ENCODE results near the gene NOP53. TPM values are rescaled to one million over a fixed set of nuclear protein-coding genes. Genes with fewer than 3 reads are reported as not detected.

The NOP53 gene
- total and polyA plus RNA-seq, 8 donors = 110 to 784 (median 507) TPM

GRCh38 chr19:47698631-47699359 is 46.6 kb upstream of the NOP53 start:
- TF ChIP-seq, protein P1, sequence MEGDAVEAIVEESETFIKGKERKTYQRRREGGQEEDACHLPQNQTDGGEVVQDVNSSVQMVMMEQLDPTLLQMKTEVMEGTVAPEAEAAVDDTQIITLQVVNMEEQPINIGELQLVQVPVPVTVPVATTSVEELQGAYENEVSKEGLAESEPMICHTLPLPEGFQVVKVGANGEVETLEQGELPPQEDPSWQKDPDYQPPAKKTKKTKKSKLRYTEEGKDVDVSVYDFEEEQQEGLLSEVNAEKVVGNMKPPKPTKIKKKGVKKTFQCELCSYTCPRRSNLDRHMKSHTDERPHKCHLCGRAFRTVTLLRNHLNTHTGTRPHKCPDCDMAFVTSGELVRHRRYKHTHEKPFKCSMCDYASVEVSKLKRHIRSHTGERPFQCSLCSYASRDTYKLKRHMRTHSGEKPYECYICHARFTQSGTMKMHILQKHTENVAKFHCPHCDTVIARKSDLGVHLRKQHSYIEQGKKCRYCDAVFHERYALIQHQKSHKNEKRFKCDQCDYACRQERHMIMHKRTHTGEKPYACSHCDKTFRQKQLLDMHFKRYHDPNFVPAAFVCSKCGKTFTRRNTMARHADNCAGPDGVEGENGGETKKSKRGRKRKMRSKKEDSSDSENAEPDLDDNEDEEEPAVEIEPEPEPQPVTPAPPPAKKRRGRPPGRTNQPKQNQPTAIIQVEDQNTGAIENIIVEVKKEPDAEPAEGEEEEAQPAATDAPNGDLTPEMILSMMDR (IDR thresholded peaks at IDR 0.05) = no peak
- TF ChIP-seq POLR2AphosphoS5 (IDR thresholded peaks at IDR 0.05) (no peak), EP300 (IDR thresholded peaks at IDR 0.05) (no peak), POLR2A (IDR thresholded peaks at IDR 0.05) (no peak)
- H3K27ac ChIP-seq = peak overlapping the region in 3 of 5 donors; percentile 9 to 78 (median 68)
- H3K4me3 ChIP-seq = no peak overlapping the region
- peaks cover 0 to 16% (median 4%) of the 10 kb centered on the region in 4 donors for H3K4me1 ChIP-seq
- H3K27me3 ChIP-seq = no peaks in the 10 kb centered on the region
- no peak for DNase-seq
- H3K9me3 ChIP-seq = no peaks in the 10 kb centered on the region
- WGBS, 5 donors = 87 to 90% (median 90%) methylated on average over 43 to 46 of the region's 46 CpGs
- intact Hi-C loops (cut with DNase I; ENCODE audit: low total_unique reads) = no loop called here
- H3K36me3 ChIP-seq = peaks cover 43 to 80% (median 77%) of the 10 kb centered on the region in 4 donors

DNA sequence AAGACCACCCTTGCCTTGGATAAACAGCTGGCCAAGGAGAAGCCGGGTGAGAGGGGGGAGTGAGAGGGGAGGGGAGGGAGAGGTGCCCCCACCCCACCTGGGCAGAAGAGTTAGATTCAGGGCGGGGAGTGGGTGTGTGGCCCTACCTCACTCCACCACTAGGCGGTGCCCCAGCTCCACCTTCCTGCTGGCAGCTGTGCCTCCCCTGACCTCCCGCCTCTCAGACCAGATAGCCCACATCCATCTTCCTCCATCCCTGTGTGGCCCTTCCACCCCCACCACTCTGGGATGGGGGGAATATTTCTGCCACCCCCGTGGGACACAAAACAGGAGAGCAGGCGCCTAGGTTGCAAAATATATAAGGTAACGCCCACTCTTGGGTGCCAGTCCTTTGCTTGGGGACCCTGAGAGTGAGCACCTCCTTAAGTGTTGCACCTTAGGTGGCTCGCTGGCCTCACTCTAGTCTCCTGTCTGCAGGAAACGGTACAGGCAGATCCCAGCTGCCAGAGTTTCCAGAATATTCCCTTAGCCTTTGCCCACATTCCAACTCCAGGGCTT is 45.9 kb upstream of the NOP53 start:
- 54 to 67% (median 63%) methylated on average over 8 to 9 of the region's 9 CpGs for WGBS, 5 donors
- intact Hi-C loops (cut with DNase I; ENCODE audit: low total_unique reads) = no loop called here
- H3K4me3 ChIP-seq = no peak overlapping the region
- H3K27me3 ChIP-seq = no peaks in the 10 kb centered on the region
- H3K9me3 ChIP-seq = no peaks in the 10 kb centered on the region
- H3K36me3 ChIP-seq = peaks cover 43 to 80% (median 76%) of the 10 kb centered on the region in 4 donors
- no peak overlapping the region for H3K27ac ChIP-seq
- TF ChIP-seq, protein P1 (IDR thresholded peaks at IDR 0.05) = peak in 5 of 7 experiments; percentile 52 to 85 (median 75)
- no peak for TF ChIP-seq POLR2AphosphoS5 (IDR thresholded peaks at IDR 0.05)
- DNase-seq = peak; percentile 59 to 73
- H3K4me1 ChIP-seq = peaks cover 0 to 16% (median 4%) of the 10 kb centered on the region in 4 donors

DNA sequence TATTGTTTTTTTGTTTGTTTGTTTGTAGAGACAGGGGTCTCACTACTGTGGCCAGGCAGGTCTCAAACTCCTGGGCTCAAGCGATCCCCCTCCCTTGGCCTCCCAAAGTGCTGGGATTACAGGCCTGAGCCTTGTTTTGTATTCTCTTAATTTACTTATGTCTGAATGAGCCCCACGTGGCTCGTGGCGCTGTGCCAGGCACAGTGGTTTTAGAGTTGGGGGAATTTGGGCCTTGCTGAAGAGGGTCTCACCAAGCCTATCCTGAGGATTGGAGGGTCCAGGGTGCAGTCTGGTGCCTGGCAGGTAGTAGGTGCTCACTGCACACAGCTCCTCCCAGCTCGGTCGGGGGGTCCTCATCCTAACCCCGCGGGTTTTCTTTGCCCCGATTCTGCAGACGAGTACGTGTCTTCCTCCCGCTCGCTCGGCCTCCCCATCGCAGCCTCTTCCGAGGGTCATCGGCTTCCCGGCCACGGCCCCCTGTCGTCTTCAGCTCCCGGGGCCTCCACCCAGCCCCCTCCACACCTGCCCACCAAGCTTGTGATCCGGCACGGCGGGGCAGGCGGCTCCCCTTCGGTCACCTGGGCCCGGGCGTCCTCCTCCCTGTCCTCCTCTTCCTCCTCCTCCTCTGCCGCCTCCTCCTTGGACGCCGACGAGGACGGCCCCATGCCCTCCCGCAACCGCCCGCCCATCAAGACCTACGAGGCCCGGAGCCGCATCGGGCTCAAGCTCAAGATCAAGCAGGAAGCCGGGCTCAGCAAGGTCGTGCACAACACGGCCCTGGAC is 44.2 kb upstream of the NOP53 start:
- peaks cover 0 to 16% (median 4%) of the 10 kb centered on the region in 4 donors for H3K4me1 ChIP-seq
- no peaks in the 10 kb centered on the region for H3K27me3 ChIP-seq
- intact Hi-C loops (cut with DNase I; ENCODE audit: low total_unique reads) = no loop called here
- H3K27ac ChIP-seq = no peak overlapping the region
- H3K9me3 ChIP-seq = no peaks in the 10 kb centered on the region
- DNase-seq = no peak
- TF ChIP-seq POLR2AphosphoS5 (IDR thresholded peaks at IDR 0.05) (no peak), POLR2A (IDR thresholded peaks at IDR 0.05) (no peak), EP300 (IDR thresholded peaks at IDR 0.05) (no peak)
- TF ChIP-seq, protein P1 (IDR thresholded peaks at IDR 0.05) = no peak
- peaks cover 43 to 65% (median 59%) of the 10 kb centered on the region in 4 donors for H3K36me3 ChIP-seq
- 91 to 93% (median 92%) methylated on average over 38 to 43 of the region's 43 CpGs for WGBS, 5 donors
- H3K4me3 ChIP-seq = no peak overlapping the region

Measured in stomach (tissue), 9 donors.